ENCODE results near the gene GPS1.

DNA sequence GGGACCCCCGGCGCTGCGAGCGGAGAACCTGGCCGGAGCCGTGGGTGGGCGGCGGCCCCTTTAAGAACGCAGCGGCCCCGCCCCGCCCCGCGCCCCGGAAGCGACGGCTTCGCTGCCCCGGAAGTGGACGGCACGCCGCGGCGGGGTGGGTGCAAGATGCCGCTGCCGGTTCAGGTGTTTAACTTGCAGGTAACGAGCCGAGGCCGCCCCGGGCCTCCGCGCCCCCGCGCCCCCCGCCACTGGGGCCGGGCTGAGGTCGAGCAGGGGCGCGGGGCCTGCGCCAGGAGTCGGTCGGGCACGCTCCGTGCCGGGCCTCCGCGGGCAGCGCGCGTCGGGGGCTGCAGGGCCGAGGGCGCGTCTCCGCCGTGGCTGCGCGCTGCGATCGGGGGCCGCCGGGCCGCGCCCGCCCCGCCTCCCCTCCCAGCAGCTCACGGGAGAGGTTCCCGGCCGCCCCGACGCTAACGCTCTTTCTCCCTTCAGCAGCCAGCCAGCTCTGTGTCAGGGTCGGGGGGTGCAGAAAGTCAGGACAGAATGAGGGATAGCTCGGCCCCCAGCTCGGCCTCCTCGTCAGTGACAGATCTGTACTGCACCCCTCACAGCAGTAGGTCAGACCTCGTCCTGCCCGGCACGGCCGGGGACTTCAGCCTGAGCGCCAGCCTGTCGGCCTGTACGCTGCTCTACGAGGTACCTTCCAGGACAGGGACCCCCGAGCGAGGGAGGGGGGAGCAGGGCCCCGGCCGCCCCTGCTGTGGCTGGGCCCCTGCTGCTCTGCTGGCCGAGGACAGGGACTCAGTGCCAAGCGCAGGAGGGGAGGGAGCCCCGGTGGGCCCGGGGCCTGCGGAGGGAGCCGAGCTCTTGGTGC lies at the start of gene GPS1, which contains the start of gene RFNG:
- TF ChIP-seq, protein P1, sequence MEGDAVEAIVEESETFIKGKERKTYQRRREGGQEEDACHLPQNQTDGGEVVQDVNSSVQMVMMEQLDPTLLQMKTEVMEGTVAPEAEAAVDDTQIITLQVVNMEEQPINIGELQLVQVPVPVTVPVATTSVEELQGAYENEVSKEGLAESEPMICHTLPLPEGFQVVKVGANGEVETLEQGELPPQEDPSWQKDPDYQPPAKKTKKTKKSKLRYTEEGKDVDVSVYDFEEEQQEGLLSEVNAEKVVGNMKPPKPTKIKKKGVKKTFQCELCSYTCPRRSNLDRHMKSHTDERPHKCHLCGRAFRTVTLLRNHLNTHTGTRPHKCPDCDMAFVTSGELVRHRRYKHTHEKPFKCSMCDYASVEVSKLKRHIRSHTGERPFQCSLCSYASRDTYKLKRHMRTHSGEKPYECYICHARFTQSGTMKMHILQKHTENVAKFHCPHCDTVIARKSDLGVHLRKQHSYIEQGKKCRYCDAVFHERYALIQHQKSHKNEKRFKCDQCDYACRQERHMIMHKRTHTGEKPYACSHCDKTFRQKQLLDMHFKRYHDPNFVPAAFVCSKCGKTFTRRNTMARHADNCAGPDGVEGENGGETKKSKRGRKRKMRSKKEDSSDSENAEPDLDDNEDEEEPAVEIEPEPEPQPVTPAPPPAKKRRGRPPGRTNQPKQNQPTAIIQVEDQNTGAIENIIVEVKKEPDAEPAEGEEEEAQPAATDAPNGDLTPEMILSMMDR (IDR thresholded peaks at IDR 0.05 in 8 of 11, conservative IDR thresholded peaks at IDR 0.05 in 3 of 11) = no peak
- TF ChIP-seq POLR2A (IDR thresholded peaks at IDR 0.05) (no peak), POLR2AphosphoS5 (IDR thresholded peaks at IDR 0.05) (peak; percentile 82 to 87 (median 84))

Measured in spleen (tissue), 7 donors.